Measurements from ENCODE around the gene SH3GL1. TPM values are rescaled to one million over a fixed set of nuclear protein-coding genes. Genes with fewer than 3 reads are reported as not detected.
"Not testable (repeated sequence)": the region's sequence is repeated elsewhere in the genome, so short reads cannot be mapped to it uniquely, and the experiment has no call there.

The SH3GL1 gene
- polyA plus RNA-seq, 1 donor = 54.0 TPM

DNA sequence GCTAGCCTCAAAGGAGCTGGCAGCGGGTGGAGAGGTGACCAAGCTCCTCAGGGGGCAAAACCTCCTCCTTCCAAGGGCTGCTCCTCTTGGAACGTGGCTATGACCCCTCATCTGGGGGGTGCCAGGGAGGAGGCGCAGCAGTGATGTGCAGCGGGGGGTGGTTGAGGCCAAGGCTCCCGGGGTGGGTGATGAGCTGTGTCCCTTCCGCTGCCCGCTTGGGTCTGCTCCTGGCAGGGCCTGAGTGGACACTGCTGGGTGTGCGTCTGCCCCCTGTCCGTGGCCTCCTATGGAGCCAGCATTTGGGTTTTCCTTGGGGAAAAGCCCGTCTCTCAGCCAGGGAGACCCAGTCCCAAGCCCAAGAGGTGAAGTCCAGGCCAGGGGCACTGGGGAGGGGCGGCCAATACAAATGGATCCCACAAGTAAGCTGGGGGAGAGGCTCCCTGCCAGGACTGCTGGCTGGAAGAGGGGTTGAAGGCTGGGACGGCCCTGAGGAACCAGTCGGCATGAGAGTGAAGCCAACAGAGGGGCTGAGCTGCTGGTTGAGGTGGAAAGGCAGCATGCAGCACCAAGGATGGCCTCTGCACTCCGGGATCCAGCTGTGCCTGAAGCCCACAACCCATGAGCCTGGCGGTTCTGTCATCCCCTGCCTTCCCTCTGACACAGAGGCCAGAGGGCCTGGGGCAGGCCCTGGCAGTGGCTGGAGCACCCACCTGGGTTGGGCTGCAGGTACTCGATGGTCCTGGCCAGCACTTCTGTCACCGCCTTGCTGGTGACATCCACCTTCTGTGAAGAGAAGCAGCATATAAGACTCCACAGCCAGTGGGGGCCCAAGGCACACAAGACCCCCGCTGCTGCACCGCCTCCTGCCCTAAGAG, 34.3 kb downstream of the SH3GL1 start:
- DNase-seq = no peak

DNA sequence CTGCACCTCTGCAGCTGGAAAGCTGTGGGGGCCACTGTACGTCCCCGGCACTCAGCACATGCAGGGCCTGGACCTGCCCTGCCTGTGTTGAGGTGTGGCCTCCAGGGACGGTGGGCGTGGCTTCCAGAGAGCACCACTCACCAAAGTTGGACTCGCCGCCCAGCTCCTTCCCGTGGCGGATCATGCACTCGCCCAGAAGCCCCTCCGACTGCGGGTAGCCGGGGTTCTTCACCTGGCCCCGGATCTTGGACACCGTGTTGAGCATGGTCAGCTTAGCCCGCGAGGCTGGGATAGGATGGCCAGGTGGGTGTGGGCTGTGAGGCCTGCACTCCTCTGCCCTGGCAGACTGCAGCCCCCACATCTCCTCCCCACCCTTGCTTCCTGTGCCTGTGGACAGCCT, 35.0 kb downstream of the SH3GL1 start:
- DNase-seq = no peak

DNA sequence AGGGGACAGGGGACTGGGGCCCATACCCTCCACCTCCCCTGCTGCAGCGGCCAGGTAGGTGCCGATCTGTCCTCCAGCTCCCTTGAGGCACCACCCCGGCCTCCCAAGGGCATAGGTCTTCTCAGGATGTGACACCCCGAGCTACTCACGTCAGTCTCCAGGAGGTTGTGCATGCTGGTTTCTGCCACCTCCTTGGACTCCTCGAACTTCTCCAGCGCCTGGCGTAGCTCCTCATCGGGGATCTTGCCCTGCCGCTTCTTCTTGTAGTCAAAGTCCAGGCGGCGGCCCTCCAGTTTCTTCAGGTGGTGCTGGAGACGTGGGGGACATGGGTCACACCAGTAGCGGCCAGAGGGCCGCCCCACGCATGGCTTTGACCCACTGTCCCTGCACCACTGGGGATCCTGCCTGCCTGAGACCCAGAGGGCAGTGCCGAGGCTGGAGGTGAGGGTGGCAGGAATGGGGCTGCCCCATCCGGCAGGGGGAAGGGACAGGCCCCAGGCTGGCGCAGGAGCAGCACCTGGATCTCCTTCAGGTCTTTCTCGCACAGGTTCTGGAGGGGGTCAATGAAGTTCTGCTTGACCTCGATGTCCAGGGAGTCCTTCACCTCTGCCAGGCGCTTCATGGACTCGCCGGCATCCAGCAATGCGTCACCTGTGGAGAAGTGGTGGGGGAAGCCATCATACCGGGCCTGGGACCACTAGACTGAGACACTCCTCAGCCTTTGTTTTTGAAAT, 36.6 kb downstream of the SH3GL1 start:
- no peak for DNase-seq

DNA sequence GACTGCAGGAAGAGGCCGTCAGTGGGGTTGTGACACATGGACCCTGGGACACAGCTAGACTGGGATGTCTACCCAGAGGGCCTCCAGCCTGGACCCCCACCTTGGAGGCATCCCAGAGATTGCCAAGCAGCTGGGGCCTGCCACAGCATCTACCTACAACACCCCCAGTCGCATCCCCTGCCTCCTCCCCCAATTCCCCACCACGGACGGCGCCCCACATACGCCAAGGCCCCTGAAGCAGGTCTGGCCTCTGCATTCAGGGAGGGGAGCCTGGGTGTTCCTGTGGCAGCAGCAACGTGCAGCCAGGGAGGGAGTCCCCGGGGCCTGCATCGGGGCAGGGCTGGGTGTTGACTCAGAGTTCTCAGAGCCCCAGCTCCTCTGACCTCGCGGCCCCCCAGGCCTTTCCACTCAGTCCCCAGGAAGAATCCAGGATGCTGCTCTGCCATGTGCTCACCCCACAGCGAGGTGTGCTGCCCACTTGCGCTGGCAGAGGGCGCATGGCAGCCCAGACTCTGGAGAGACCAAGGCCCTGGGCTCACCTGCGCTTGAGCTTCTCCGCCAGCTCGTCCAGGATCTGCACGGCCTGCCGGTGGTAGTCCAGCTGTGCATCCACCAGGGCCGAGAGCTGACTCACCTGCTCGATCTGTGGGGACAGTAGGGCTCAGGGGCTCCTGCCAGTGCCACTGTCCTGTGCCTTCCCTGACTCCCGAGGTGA, 37.4 kb downstream of the SH3GL1 start:
- no peak for DNase-seq

DNA sequence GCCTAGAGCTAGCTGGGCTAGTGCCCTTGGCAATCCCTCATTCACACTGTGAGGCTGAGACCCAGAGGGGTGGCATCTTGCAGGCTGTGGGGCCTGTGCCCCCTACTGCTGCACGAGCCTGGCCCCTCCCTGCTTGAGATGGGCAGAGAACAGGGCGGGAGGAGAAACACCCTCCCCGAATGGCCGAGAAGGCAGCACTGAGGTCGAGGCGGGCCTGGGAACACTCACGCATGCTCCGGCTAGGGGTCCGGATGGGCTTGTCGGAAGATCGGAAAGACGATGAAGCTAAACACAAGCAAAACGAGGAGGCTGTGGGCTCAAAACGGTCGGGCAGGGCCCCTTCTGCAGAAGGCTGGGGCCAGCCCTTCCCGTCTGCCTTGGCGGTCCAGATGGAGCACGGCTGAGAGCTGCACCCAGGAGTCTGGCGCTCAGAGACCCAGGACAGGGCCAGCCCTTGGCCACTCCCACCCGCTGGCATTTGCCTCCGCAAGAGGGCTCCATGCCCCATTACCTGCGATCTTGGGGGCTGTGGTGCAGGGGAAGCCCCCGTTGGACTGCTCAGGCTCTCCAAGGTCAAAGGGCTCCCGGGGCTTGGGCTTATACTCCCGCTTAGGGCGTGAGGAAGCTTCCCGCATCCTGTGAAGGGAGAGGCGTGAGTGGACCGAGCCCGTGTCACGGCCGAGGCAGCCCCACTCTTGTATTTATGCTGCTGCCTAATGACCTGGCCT, 38.1 kb downstream of the SH3GL1 start:
- DNase-seq = no peak

DNA sequence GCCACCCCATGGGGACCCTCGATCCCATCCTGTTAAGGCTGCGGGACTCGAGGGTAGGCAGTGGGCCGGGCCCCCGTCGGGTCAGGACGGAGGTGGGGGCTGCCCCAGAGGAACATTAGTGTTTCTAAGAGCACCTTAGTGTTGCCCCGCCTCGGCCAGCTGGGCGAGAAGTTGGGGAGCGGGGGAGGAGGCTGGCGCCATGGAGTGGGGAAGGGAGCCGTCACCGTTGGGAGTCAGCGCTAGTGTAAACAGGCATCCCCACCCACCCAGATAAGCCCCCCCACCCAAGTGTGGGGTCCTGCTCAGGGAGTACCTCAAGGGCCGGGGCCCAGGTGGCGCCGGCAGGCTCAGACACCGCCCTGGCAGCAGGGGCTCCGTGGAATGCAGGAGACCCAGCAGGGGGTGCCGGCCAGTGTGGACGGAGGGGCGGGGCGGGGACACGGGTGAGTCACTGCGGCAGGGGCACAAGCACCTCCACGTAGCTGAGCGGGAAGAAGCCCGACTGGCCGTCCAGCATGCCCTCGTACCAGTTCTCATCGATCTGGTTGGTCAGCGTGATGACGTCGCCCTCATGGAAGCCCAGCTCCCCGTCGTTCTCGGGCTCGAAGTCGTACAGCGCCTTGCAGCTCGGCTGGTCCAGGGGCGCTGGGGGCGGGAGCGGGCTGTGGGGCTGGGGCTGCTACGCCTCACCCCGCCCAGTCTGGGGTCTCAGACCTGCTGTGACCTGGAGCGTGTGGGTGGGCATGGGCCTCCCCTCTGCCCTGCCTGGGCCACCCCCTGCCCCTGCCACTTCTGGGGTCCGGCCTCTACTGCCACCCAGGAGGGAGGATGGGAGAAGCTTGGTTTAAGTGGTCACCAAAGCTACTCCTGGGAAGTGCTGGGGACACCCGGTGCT, 38.9 kb downstream of the SH3GL1 start:
- DNase-seq = no peak

DNA sequence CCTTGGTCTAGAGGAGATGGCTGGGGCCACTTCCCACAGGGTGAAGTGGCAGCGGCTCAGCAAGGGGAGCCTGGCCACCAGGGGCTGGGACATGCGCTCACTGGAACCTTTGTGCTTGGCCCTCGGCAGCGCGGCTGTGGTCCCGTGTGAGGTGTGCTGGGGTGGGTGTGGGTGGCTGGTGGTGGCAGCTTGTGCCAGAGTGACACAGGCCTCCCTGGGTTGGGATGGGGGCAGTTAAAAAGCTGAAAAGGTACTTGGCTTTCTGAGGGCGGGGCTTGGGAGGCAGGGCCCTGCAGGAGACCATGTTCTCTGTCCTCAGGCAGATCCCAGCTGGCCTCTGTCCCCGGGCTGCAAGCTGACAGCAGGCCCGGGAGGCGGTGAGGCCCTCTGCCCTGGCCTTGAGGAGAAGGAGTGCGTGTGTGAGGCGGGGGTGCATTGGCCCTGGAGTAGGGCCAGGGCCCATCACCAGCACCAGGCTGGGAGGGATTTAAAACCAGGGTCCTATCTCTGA, 39.7 kb downstream of the SH3GL1 start:
- DNase-seq = no peak

DNA sequence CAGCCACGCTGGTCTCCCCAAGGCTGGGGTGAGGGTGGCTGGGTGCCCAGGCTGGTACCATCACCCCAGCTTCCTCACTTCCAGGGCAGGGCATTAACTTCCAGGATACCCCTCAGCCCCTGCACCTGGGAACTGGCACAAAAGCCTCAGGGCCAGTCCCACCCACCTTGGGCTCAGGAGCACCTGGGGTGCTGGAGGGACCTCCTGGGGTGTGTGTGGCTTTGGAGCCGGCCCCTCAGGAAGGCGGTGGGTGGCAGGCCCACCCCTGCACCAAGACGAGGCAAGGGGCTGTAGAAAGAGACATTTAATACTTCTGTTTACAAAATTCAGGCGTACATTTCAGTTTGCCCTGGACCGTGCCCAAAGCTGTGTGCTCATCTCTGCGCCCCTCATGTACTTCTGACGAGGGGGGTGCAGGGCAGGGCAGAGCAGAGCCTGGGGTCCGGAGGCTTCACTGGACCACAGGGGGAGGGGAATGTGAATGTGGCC, 40.2 kb downstream of the SH3GL1 start:
- DNase-seq = no peak

DNA sequence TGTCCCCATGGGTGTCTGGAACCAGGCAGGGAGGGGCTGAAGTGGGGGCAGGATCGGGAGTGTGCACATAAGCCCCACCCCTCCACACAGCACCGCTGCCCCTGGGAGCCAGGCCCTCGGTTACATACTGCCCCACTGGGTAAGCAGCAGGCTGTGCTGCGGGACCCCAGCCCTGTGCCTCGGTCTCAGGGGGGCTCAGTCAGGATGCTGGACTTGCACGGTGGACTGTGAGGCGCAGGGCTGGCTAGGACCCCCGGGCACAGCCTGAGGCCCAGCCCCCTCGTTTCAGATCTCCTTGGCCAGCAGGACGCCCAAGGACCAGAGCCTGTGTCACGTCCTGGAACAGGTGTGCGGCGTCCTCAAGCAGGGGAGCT, 40.7 kb downstream of the SH3GL1 start:
- no peak for DNase-seq

DNA sequence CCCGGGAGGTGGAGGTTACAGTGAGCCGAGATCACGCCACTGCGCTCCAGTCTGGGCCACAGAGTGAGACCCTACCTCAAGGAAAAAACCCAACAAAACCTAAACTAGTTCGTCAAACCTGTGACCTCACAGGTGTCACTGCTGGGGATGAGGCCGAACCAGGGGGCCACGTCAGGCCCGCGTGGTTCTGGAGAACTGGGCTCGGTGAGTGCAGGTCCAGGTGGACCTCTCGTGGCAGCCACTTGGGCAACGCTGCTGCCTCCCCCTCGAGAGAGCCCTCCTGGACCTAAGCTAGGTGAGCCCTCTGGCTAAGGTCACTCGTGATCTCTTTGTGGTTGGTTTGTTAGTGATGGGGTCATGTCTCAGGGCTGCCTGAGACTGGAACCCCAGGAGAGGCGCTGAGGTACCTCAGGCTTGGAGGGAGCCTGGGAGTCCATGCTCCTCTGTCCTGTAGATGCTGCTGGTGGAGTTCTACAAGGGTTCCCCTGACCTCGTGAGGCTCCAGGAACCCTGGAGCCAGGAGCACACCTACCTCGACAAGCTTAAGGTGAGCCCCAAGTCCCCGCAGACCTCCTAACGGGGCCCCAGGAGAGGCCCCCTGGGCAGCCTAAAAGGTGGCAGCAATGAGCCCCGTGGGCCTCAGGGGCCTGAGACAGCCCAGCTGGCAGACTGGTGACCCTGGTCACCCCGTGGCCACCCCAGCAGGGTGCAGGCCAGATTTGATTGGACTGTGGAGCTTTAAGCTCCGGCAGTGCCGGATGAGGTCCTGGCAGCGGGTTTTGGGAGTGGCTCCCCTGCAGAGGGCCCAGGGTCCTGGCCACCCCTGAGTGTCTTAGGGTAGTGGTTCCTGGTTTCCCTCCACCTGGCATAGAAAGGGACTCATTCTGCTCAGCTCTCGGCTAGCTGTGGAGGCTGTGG, 41.4 kb downstream of the SH3GL1 start:
- DNase-seq = no peak

DNA sequence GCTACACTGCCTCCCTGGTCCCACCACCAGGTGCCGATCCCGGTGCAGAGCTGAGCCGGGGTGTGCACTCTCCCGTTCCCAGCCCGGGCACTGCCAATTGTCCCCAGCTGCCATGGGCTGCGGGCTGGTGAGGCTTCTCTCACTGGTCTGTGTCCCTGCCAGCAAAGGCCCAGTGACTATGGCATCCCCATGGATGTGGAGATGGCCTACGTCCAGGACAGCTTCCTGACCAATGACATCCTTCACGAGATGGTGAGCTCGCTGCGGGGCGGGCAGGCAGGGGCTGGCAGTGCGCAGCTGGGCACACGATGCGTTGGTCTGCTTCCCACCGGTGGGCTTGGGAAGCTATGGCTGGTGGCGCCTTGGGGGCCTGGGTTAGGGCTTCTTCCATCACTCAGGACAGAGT, 42.4 kb downstream of the SH3GL1 start:
- DNase-seq = no peak

DNA sequence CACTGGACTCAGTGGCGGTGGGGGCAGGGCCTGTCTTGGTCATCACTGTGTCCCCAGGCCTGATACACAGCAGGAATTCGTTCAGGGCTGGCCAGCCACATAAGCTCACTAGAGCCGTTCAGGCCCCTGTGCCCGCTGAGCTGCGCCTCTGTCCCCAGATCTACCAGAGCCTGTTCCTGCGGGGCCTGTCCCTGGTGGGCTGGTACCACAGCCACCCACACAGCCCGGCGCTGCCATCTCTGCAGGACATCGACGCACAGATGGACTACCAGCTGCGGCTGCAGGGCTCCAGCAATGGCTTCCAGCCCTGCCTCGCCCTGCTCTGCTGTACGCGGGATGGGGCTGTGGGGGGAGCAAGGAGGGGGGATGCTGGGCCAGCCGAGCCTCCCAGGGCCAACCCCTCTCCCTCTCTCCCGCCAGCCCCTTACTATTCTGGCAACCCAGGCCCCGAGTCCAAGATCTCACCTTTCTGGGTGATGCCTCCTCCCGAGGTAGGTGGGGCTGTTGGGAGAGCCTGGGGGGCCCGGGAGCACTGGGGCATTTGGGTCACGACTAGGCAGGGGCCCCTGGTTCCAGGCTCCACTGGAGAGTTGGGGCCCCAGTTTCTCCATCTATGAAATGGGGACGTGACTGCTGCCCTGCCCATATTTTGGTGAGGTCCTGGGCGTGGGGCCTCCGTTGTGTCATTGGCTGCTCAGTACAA, 43.1 kb downstream of the SH3GL1 start:
- no peak for DNase-seq

DNA sequence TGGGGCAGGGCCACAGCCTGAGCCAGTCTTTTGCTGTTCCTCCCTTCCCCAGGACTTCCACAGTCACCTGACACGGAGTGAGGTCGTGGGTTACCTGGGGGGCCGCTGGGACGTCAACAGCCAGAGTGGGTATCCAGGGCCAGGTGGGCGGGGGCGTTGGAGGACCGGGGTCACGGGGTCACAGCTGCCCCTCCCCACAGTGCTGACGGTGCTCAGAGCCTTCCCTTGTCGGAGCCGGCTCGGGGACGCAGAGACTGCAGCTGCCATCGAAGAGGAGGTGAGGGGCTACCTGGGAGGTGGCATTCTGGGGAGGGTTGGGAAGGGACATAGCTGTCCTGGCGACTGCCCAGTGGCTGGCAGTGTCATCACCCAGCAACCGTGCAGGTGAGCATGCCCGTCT, 45.5 kb downstream of the SH3GL1 start:
- DNase-seq = no peak

DNA sequence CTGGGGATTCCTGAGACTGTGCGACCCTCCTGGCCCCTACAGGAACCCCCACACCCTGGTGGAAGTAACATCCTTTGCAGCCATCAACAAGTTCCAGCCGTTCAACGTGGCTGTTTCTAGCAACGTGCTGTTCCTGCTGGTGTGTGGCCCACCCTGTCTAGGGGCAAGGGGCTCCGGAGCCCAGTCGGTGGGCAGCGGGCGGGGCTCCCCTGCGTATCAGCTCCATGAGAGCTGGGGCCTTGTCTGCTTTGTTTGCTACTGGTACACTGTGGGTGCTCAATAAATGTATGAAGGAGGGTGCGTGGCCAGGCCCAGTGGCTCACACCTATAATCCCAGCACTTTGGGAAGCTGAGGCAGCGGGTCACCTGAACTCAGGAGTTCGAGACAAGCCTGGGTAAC, 46.1 kb downstream of the SH3GL1 start:
- DNase-seq = no peak

DNA sequence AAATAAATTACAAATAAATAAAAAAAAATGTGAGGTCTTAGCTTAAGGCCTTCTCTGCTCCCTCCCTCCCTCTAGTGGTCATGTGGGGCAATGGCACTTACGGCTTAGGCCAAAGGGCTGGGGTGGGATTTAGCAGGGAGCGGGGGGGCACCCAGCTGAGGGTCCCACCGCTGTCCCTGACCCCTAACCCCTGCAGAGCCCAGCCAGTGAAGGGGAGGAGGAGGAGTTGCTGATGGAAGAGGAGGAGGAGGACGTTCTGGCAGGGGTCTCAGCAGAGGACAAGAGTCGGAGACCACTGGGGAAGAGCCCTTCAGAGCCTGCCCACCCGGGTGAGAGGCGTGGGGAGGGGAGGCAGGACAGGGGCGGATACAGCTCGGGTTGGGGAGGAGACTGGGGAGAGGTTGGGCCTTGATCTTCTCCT, 47.6 kb downstream of the SH3GL1 start:
- no peak for DNase-seq

DNA sequence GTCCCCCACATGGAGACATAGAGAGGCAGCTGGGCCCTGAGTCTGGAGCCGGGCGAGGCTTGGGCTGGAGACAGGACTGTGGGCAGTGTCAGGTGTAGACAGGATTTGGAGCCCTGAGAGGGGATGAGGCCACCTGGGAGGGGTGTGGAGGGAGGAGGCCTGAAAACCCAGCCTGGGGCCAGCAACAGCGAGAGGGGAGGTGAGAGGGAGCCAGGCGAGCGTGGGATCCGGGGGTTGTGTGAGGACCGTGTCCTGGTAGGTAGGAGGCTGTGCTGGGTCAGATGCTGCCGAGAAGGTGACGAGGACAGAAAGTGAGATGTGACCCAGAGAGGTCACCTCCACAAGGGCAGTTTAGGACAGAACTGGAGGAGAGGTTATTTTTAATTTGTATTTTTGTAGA, 49.6 kb downstream of the SH3GL1 start:
- DNase-seq = no peak

DNA sequence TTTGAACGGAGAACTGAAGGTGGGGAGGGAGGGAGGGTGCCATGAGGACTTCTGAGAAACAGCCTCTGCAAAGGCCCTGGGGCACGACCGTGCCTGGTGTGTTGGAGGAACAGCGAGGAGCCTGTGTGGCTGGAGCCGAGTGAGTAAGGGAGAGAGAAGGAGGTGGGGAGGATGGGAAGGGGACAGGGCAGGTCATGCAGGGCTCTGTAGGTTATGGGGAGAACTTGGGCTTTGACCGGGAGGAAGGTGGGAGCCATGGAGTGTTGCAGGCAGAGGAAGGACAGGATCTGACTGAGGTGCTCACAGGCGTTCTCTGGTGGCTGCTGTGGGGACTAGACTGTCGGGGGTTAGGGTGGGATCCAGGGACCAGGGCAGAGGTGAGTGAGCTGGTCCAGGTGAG, 50.2 kb downstream of the SH3GL1 start:
- no peak for DNase-seq

DNA sequence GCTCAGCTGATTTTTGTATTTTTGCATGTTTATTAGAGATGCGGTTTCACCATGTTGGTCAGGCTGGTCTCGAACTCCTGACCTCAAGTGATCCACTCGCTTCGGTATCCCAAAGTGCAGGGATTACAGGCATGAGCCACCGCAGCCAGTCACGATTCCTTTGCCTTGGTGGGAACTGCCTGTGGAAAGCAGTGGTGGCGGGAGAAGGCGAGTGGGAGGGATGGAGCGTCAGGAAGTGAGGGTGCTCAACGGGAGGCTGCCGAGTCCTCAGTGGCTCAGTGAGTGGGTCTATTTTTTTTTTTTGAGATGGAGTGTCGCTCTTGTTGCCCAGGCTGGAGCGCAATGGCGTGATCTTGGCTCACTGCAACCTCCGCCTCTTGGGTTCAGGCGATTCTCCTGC, 51.1 kb downstream of the SH3GL1 start:
- not testable (repeated sequence) for DNase-seq

DNA sequence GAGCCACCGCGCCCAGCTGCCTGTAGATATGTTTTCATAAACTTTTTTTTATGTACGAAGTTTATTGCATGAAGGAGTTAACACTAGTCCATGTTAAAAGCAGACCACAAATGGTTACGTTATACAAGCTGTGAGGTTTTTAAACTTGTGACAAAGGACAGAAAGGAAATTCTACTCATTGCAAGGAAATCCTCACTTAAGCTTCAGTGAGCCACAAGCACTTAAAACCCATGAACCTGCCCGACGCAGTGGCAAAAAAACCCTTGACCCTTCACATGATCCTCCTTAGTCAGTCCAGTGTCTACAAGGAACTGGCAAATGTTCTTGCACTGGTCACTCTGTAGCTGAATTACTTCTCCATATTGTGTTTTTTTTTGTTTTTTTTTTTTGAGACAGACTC, 52.8 kb downstream of the SH3GL1 start:
- DNase-seq = no peak
